Fibroblast of lung (primary cell): Measurements from ENCODE around the gene MDC1.

Experiments
- EZH2 ChIP-seq: IDR thresholded peaks from 2 replicates; pipeline ENCODE4 v1.5.1; 2012; ENCODE audit warnings: low read length, control low read depth, mild to moderate bottlenecking; ENCODE audit errors: missing control alignments
- TF ChIP-seq, protein P1 (sequence below), 2 donors: IDR thresholded peaks in 1 of 2; conservative IDR thresholded peaks in 1 of 2; 1 replicate in 1 of 2; 2 replicates in 1 of 2; pipeline ENCODE4 v1.5.1; 2011 to 2012; ENCODE audit warnings: low read length in 2 of 2, control low read depth in 1 of 2, inconsistent platforms in 1 of 2, low read depth in 1 of 2, mild to moderate bottlenecking in 1 of 2

DNA sequence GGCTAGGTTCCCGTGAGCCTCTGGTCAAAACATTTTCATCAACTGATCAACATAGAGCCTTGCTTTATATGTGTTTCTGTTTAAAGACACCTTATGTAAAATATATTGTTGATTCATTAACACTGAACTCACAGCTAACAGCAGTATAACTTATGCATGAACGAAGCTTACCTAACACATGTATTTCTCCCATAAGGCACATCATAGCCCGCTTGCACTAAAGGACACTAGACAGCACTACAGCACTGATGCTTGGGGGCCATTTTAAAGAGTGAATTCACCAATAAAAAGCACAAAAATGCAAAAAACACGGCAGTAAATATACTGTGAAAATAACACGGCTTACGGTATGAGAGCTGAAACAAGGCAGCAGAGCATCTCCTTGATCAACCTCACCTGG lies 21.5 kb upstream of the MDC1 start:
- TF ChIP-seq, protein P1, sequence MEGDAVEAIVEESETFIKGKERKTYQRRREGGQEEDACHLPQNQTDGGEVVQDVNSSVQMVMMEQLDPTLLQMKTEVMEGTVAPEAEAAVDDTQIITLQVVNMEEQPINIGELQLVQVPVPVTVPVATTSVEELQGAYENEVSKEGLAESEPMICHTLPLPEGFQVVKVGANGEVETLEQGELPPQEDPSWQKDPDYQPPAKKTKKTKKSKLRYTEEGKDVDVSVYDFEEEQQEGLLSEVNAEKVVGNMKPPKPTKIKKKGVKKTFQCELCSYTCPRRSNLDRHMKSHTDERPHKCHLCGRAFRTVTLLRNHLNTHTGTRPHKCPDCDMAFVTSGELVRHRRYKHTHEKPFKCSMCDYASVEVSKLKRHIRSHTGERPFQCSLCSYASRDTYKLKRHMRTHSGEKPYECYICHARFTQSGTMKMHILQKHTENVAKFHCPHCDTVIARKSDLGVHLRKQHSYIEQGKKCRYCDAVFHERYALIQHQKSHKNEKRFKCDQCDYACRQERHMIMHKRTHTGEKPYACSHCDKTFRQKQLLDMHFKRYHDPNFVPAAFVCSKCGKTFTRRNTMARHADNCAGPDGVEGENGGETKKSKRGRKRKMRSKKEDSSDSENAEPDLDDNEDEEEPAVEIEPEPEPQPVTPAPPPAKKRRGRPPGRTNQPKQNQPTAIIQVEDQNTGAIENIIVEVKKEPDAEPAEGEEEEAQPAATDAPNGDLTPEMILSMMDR (conservative IDR thresholded peaks at IDR 0.05 in 1 of 2, IDR thresholded peaks at IDR 0.05 in 1 of 2; ENCODE audit: low read depth in 1 of 2, low read length in 2 of 2), result no peak
- TF ChIP-seq EZH2, result no peak
